CD4-positive, alpha-beta T cell treated with Interleukin-17A for 1 hour (primary cell): Measurements from ENCODE around the gene PNCK.
A peak's percentile ranks its signal among the peaks of the same experiment; 100 is the strongest.
"Not testable (repeated sequence)": the region's sequence is repeated elsewhere in the genome, so short reads cannot be mapped to it uniquely, and the experiment has no call there.

Experiments
- DNase-seq: peaks from one replicate; pipeline ENCODE4 v3.0.0-alpha.2; 2020

PNCK gene

GRCh38 chrX:153685751-153686696 lies 12.4 kb upstream of the PNCK start:
- DNase-seq = no peak

- DNase-seq = no peak
Observed at GRCh38 chrX:153685156-153685536, 11.5 kb upstream of the PNCK start.

GRCh38 chrX:153684467-153685155 lies 11.0 kb upstream of the PNCK start:
- DNase-seq = no peak

- DNase-seq = not testable (repeated sequence)
Observed at GRCh38 chrX:153683486-153683885, 9.9 kb upstream of the PNCK start.

GRCh38 chrX:153681175-153681574 lies 7.6 kb upstream of the PNCK start:
- DNase-seq = no peak

- DNase-seq = no peak
Observed at GRCh38 chrX:153674219-153674851, 722 bp upstream of the PNCK start.

- no peak for DNase-seq
Observed at GRCh38 chrX:153672531-153673427, 834 bp downstream of the PNCK start.

GRCh38 chrX:153671589-153672530 lies 1.8 kb downstream of the PNCK start:
- no peak for DNase-seq

- no peak for DNase-seq
Observed at GRCh38 chrX:153670748-153671588, 2.6 kb downstream of the PNCK start.

- DNase-seq = no peak
Observed at GRCh38 chrX:153669901-153670731, 3.5 kb downstream of the PNCK start.

- peak; percentile 30 for DNase-seq
Observed at GRCh38 chrX:153669174-153669890, 4.3 kb downstream of the PNCK start.

- DNase-seq = no peak
Observed at GRCh38 chrX:153668423-153669173, 5.0 kb downstream of the PNCK start.

- DNase-seq = peak; percentile 76
Observed at GRCh38 chrX:153667956-153668396, 5.6 kb downstream of the PNCK start.

GRCh38 chrX:153667281-153667955 lies 6.2 kb downstream of the PNCK start:
- no peak for DNase-seq

GRCh38 chrX:153665726-153666306 lies 7.8 kb downstream of the PNCK start:
- no peak for DNase-seq

GRCh38 chrX:153662266-153662665 lies 11.3 kb downstream of the PNCK start:
- peak; percentile 62 for DNase-seq

GRCh38 chrX:153659268-153659667 lies 14.3 kb downstream of the PNCK start:
- DNase-seq = no peak
